ENCODE results near the gene EMILIN3.

DNA sequence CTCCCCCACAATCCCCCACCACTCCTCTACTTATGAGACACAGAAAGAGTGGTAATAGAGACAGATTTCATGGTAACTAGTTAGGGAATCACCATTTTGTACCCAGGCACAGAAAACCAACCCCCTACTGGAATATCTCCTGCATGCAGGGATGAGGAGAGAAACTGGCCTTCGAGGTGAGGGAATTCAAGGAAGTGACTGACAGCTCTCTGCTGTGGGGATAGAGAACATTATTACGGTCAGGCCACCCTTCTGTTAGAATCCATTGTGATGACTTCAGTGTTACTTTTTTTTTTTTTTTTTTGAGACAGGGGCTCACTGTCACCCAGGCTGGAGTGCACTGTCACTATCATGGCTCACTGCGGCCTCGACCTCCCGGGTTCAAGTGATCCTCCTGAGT, 39.4 kb downstream of the EMILIN3 start:
- no peak for TF ChIP-seq ESRRA (IDR thresholded peaks at IDR 0.05; ENCODE audit: borderline replicate concordance, low read length)
- TF ChIP-seq CBX2 (IDR thresholded peaks at IDR 0.05; ENCODE audit: borderline replicate concordance, low read depth) = no peak
